Coronary artery (tissue), 2 donors: Measurements from ENCODE around the gene PDCD4.

ENCODE experiments used
- DNase-seq: peaks from one replicate; pipeline ENCODE4 v3.0.0-alpha.2; 2017; ENCODE audit warnings: low spot score
- H3K27ac ChIP-seq, 2 donors: fragments of 200-600 bp; sonication (generic); one replicate each; pipeline ENCODE4 v1.5.1; 2016 to 2019
- H3K4me3 ChIP-seq: fragments of 200-600 bp; sonication (generic); 2 replicates; pipeline ENCODE4 v1.5.1; 2016; ENCODE audit warnings: mild to moderate bottlenecking, moderate library complexity
- CTCF ChIP-seq: fragments of 200-600 bp; sonication (generic); IDR thresholded peaks from one replicate; pipeline ENCODE4 v1.5.1; 2019; ENCODE audit warnings: antibody characterized with exemption

The PDCD4 gene

DNA sequence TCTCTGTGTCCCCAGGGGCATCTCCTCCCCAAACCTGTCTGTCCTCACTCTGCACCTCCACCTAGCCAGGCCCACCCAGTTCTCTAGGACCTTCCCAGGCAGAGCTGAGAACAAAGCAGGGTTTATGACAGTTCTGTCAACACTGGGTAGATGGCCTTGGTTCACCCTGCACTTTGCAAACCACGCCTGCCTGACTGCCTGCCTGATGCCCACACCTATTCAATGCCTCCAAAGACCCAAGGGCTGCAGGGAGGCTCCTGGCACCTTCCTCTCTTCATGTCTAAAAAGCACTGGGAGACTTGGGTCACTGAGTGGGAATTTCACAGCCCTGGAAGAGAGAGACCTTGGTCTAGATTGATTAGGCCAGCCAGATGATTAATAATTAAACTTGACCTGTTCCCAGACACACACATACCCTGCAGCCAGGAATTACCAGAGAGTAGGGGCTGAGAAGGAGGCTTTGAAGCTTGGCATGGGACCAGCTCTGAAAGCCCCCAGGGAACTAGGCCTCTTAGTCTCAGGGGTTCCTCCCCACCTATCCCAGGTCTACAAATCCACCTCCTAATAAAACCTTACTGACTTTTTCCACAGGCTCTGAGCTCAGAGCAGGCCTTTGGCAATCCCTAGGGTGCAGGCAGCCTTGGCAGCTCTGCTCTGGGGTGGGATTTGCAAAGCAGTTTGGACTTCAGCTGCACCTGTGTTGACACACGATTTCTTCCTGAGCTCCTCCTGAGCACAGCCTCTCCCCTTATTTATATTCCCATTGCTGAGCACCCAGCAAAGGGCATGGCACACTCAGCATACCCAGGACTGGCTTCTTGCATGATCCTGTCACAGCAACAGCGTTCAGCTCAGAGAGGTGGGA is 25.7 kb upstream of the PDCD4 start:
- Histone ChIP-seq H3K27ac (no peak overlapping the region), H3K4me3 (no peak overlapping the region)
- DNase-seq: no peak
- TF ChIP-seq CTCF: no peak

- no peak for DNase-seq
- TF ChIP-seq CTCF: no peak
- Histone ChIP-seq H3K4me3 (no peak overlapping the region), H3K27ac (no peak overlapping the region)
Measured at GRCh38 chr10:110847374-110847773, 24.4 kb upstream of the PDCD4 start.

- H3K4me3 ChIP-seq: no peak overlapping the region
Measured at GRCh38 chr10:110848106-110848505, 23.6 kb upstream of the PDCD4 start.

DNA sequence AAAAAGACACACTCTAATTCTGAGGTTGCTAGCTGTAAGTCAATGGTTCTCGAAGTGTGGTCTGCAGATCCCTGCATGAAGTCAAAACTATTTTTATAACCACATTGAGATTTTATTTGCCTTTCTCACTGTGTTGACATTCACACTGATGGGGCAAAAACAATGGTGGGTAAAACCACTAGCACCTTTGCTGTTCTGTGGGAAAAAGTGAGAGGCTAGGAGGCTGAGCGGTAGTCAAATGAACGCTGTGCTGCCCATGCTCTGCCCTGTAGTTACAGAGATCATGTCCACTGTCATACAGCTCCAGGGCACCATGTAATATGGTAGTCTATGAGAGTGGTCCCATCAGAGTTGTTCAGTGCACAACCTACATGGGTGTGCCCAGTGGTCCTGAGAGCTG is 21.6 kb upstream of the PDCD4 start:
- H3K4me3 ChIP-seq: no peak overlapping the region
- H3K27ac ChIP-seq: no peak overlapping the region
- no peak for DNase-seq
- TF ChIP-seq CTCF: no peak

More at GRCh38 chr10:110848106-110848505, 23.6 kb upstream of the PDCD4 start:
- H3K27ac ChIP-seq: no peak overlapping the region
- no peak for TF ChIP-seq CTCF
- no peak for DNase-seq

DNA sequence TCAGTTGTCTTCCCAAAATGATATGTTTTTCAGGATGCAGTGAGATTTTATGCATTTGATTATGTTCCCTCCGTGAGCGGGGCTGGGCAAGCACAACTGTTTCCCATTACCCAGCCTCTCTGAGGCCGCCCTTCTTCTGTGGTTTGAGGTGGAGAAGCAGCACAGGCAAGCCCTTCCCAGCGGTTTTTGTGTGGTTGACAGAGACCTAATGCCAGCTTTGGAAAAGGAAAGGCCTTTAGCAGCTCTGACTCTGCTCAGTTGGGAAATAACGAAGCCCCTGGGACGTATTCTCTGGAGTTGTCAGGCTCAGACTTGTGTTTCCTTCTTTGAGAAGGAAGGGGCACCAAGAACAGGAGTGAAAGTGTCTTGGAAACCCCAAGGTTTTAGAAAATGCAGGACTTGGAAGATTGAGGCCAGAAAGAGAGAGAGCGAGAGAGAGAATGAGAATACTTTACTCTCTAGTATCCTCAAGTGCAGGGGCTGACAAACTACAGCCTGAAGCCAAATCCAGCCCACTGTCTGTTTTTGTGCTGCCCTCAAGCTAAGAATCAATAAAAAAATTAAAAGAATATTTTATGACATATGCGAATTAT is 20.6 kb upstream of the PDCD4 start:
- no peak overlapping the region for H3K4me3 ChIP-seq
- no peak overlapping the region for H3K27ac ChIP-seq
- DNase-seq: no peak

GRCh38 chr10:110852255-110852896 is 19.4 kb upstream of the PDCD4 start:
- no peak overlapping the region for H3K27ac ChIP-seq
- no peak for TF ChIP-seq CTCF
- H3K4me3 ChIP-seq: no peak overlapping the region
- DNase-seq: no peak

More for the DNA sequence above, 20.6 kb upstream of the PDCD4 start:
- TF ChIP-seq CTCF: no peak
